OCI-LY7 (cell line): ENCODE measurements around the gene MISP. TPM values are rescaled to one million over a fixed set of nuclear protein-coding genes. Genes with fewer than 3 reads are reported as not detected.

ENCODE experiments used
- BruUV-seq: library from RNA; stranded (reverse); fragments of 400-500 nt; replicated peaks from 2 replicates; lab custom pipeline; 2021; lab: Mats Ljungman, UMichigan
- CTCF ChIA-PET: fragments of 300-600 bp; sonication (Branson Sonifier 250); formaldehyde crosslinking; loops from one replicate; lab custom pipeline; 2022; ENCODE audit warnings: antibody characterized with exemption; ENCODE audit not compliant: unreplicated experiment; lab: Charles Lee
- POLR2A ChIA-PET: fragments of 300-600 bp; sonication (Branson Sonifier 250); formaldehyde crosslinking; loops from one replicate; lab custom pipeline; 2022; ENCODE audit warnings: antibody characterized with exemption; lab: Charles Lee
- DNase-seq: peaks from one replicate; pipeline ENCODE4 v3.0.0-alpha.2; 2015; ENCODE audit warnings: low spot score
- H2AFZ ChIP-seq: fragments of 200-600 bp; sonication (generic), shearing (Covaris generic); 2 replicates; pipeline ENCODE4 v1.6.1; 2014; ENCODE audit warnings: mild to moderate bottlenecking, antibody characterized with exemption, low read length, moderate library complexity
- H3K27ac ChIP-seq: fragments of 200-600 bp; sonication (generic); 2 replicates; pipeline ENCODE4 v1.5.1; 2014; ENCODE audit warnings: mixed run types, low read depth, mild to moderate bottlenecking, moderate library complexity, low read length, inconsistent platforms; ENCODE audit not compliant: poor library complexity, severe bottlenecking
- H3K36me3 ChIP-seq: fragments of 200-600 bp; sonication (generic); 2 replicates; pipeline ENCODE4 v1.6.1; 2014; ENCODE audit warnings: mild to moderate bottlenecking, antibody characterized with exemption, low read length, moderate library complexity, mixed read lengths; ENCODE audit not compliant: insufficient read depth
- H3K4me1 ChIP-seq: fragments of 200-600 bp; sonication (generic); 2 replicates; pipeline ENCODE4 v1.5.1; 2014; ENCODE audit warnings: mild to moderate bottlenecking, low read length; ENCODE audit not compliant: insufficient read depth, poor library complexity, severe bottlenecking
- H3K4me2 ChIP-seq: fragments of 200-600 bp; sonication (generic); 2 replicates; pipeline ENCODE4 v1.6.1; 2014; ENCODE audit warnings: mild to moderate bottlenecking, low read length
- H3K4me3 ChIP-seq: fragments of 200-600 bp; sonication (generic); 2 replicates; pipeline ENCODE4 v1.5.1; 2014; ENCODE audit warnings: mild to moderate bottlenecking, low read depth, low read length; ENCODE audit not compliant: poor library complexity, severe bottlenecking
- H3K79me2 ChIP-seq: fragments of 200-600 bp; sonication (generic); 2 replicates; pipeline ENCODE4 v1.6.1; 2016; ENCODE audit warnings: low read depth, mild to moderate bottlenecking, low read length, moderate library complexity, mixed read lengths; ENCODE audit not compliant: insufficient read depth
- H3K9me2 ChIP-seq: fragments of 200-600 bp; sonication (generic); 2 replicates; pipeline ENCODE4 v1.6.1; 2016; ENCODE audit warnings: mild to moderate bottlenecking, low read length, mixed read lengths; ENCODE audit not compliant: insufficient read depth
- H3K9me3 ChIP-seq: fragments of 200-600 bp; sonication (generic); 2 replicates; pipeline ENCODE4 v1.6.1; 2014; ENCODE audit warnings: mild to moderate bottlenecking, mixed run types, low read length, mixed read lengths
- H4K20me1 ChIP-seq: fragments of 200-600 bp; sonication (generic); 2 replicates; pipeline ENCODE4 v1.6.1; 2014; ENCODE audit warnings: mild to moderate bottlenecking, antibody characterized with exemption, low read length, moderate library complexity, mixed read lengths; ENCODE audit not compliant: insufficient read depth
- EZH2phosphoT487 ChIP-seq: fragments of 200-600 bp; sonication (generic); IDR thresholded peaks from 2 replicates; pipeline ENCODE4 v1.6.1; 2018; ENCODE audit warnings: low read depth, borderline replicate concordance, mild to moderate bottlenecking, mixed run types, antibody characterized with exemption, low read length, moderate library complexity, mixed read lengths
- intact Hi-C: fragments of 100-400 bp; cut with micrococcal nuclease; formaldehyde crosslinking; loops from one replicate; pipeline ENCODE4 v1.10.0; 2022; ENCODE audit not compliant: unreplicated experiment
- total RNA-seq, 2 experiments: library from RNA; depleted of rRNA in 1 of 2; stranded (reverse); fragments of >200 nt in 1 of 2; shearing (Covaris generic) in 1 of 2; gene quantifications; 2 replicates each; pipeline ENCODE4 v1.2.3, GENCODE V29; 2014 to 2022
- TF ChIP-seq, protein P1 (sequence below): fragments of 200-600 bp; sonication (generic); conservative IDR thresholded peaks from 2 replicates; pipeline ENCODE4 v1.5.1; 2014; ENCODE audit warnings: mild to moderate bottlenecking, antibody characterized with exemption, low read length, moderate library complexity, mixed read lengths

Gene MISP
- total RNA-seq, 2 experiments from 2014 or later, result 0.23 TPM; not detected in 1

- no peaks in the 10 kb centered on the region for H3K36me3 ChIP-seq
- POLR2A ChIA-PET, result no interaction called here
- intact Hi-C loops, result no loop called here
- H3K9me2 ChIP-seq, result no peaks in the 10 kb centered on the region
- no peaks in the 10 kb centered on the region for H3K9me3 ChIP-seq
- no peak overlapping the region for H2AFZ ChIP-seq
- H3K4me3 ChIP-seq, result no peak overlapping the region
- BruUV-seq, result no TSS peak
- H3K79me2 ChIP-seq, result no peaks in the 10 kb centered on the region
- CTCF ChIA-PET, result no interaction called here
- no peaks in the 10 kb centered on the region for H3K4me1 ChIP-seq
- TF ChIP-seq, protein P1, sequence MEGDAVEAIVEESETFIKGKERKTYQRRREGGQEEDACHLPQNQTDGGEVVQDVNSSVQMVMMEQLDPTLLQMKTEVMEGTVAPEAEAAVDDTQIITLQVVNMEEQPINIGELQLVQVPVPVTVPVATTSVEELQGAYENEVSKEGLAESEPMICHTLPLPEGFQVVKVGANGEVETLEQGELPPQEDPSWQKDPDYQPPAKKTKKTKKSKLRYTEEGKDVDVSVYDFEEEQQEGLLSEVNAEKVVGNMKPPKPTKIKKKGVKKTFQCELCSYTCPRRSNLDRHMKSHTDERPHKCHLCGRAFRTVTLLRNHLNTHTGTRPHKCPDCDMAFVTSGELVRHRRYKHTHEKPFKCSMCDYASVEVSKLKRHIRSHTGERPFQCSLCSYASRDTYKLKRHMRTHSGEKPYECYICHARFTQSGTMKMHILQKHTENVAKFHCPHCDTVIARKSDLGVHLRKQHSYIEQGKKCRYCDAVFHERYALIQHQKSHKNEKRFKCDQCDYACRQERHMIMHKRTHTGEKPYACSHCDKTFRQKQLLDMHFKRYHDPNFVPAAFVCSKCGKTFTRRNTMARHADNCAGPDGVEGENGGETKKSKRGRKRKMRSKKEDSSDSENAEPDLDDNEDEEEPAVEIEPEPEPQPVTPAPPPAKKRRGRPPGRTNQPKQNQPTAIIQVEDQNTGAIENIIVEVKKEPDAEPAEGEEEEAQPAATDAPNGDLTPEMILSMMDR, result no peak
- no peak for TF ChIP-seq EZH2phosphoT487
- no peak overlapping the region for H3K4me2 ChIP-seq
- DNase-seq, result no peak
- H4K20me1 ChIP-seq, result no peaks in the 10 kb centered on the region
- no peak overlapping the region for H3K27ac ChIP-seq
Observed at GRCh38 chr19:788686-788982, 37.7 kb downstream of the MISP start.

DNA sequence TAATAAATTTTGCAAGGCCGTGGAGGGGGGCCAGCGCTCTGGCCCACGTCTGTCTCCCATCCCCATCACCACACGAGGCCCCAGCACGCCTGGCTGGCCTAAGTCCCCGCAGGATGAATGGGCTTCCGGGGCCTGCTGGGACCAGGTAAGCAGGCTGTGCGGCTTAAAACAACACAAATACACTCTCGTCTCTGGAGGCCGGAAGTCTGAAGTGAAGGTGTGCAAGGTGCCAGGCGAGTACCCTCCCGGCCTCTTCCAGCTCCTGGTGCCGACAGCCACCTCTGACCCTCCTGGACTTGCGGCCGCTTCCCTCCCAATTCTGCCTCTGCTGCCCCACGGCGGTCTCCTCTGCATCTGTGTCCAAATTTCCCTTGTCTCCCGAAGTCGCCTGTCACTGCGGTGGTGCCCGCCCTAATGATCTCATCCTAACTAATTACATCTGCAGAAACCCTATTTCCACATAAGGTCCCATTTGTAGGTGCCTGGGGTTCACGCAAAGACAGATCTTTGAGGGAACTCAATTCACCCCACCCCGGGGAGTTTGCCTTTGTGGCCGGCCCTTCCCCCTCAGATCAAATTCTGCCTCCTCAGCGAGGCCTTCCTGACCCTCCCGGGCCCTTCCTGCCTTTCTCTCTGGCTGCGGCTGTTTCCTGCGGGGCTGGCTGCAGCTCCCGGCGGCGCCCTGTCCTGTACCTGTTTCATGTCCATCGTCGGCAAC is 38.2 kb downstream of the MISP start:
- no TSS peak for BruUV-seq
- no peak for TF ChIP-seq EZH2phosphoT487
- TF ChIP-seq, protein P1, result no peak
- no peak for DNase-seq
- no peaks in the 10 kb centered on the region for H4K20me1 ChIP-seq
- intact Hi-C loops, result no loop called here
- POLR2A ChIA-PET, result no interaction called here
- no peaks in the 10 kb centered on the region for H3K9me3 ChIP-seq
- H2AFZ ChIP-seq, result no peak overlapping the region
- H3K4me1 ChIP-seq, result no peaks in the 10 kb centered on the region
- no peaks in the 10 kb centered on the region for H3K79me2 ChIP-seq
- no peak overlapping the region for H3K4me2 ChIP-seq
- no peak overlapping the region for H3K27ac ChIP-seq
- no peaks in the 10 kb centered on the region for H3K9me2 ChIP-seq
- H3K36me3 ChIP-seq, result no peaks in the 10 kb centered on the region
- H3K4me3 ChIP-seq, result no peak overlapping the region
- CTCF ChIA-PET, result no interaction called here

DNA sequence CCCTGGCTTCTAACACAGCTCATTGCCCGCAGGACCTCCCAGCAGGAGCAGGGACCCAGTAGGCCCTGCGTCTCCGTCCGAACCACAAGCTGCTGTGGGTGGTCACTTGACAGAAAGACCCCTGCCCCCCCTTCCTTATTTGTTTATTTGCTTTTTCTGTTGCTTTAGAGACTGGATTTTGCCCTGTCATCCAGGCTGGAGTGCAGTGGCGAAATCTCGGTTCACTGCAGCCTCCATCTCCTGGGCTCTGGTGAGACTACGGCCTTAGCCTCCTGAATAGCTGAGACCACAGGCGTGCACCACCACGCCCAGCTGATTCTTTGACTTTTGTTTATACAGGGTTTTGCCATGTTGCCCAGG is 38.8 kb downstream of the MISP start:
- Histone ChIP-seq H3K9me3 (no peaks in the 10 kb centered on the region), H3K36me3 (no peaks in the 10 kb centered on the region), H3K4me2 (no peak overlapping the region), H3K9me2 (no peaks in the 10 kb centered on the region), H4K20me1 (no peaks in the 10 kb centered on the region), H3K79me2 (no peaks in the 10 kb centered on the region), H3K4me1 (no peaks in the 10 kb centered on the region), H3K4me3 (no peak overlapping the region), H3K27ac (no peak overlapping the region), H2AFZ (no peak overlapping the region)
- ChIA-PET CTCF (no interaction called here), POLR2A (no interaction called here)
- intact Hi-C loops, result no loop called here
- no peak for TF ChIP-seq EZH2phosphoT487
- TF ChIP-seq, protein P1, result no peak
- no peak for DNase-seq
- no TSS peak for BruUV-seq
